ENCODE measurements around the gene WNT2. TPM values are rescaled to one million over a fixed set of nuclear protein-coding genes. Genes with fewer than 3 reads are reported as not detected.

WNT2 gene
- total RNA-seq, 1 donor: 9.9 TPM

- TF ChIP-seq CTCF (IDR thresholded peaks at IDR 0.05; ENCODE audit: insufficient read depth, low read length): no peak
- DNase-seq (ENCODE audit: low read depth): no peak
- H3K4me3 ChIP-seq (ENCODE audit: low read depth, low read length): no peak overlapping the region
Measured at GRCh38 chr7:117279203-117279602, 43.7 kb downstream of the WNT2 start.

GRCh38 chr7:117278040-117278439 lies 44.8 kb downstream of the WNT2 start:
- no peak for DNase-seq (ENCODE audit: low read depth)
- TF ChIP-seq CTCF (IDR thresholded peaks at IDR 0.05; ENCODE audit: insufficient read depth, low read length): no peak
- no peak overlapping the region for H3K4me3 ChIP-seq (ENCODE audit: low read depth, low read length)

GRCh38 chr7:117277576-117277975 lies 45.3 kb downstream of the WNT2 start:
- DNase-seq (ENCODE audit: low read depth): no peak
- H3K4me3 ChIP-seq (ENCODE audit: low read depth, low read length): no peak overlapping the region
- no peak for TF ChIP-seq CTCF (IDR thresholded peaks at IDR 0.05; ENCODE audit: insufficient read depth, low read length)

GRCh38 chr7:117274951-117275350 lies 47.9 kb downstream of the WNT2 start:
- peak; percentile 25 for DNase-seq (ENCODE audit: low read depth)
- no peak overlapping the region for H3K4me3 ChIP-seq (ENCODE audit: low read depth, low read length)
- TF ChIP-seq CTCF (IDR thresholded peaks at IDR 0.05; ENCODE audit: insufficient read depth, low read length): no peak

GRCh38 chr7:117273814-117274225 lies 49.0 kb downstream of the WNT2 start:
- TF ChIP-seq CTCF (IDR thresholded peaks at IDR 0.05; ENCODE audit: insufficient read depth, low read length): no peak
- DNase-seq (ENCODE audit: low read depth): no peak
- H3K4me3 ChIP-seq (ENCODE audit: low read depth, low read length): no peak overlapping the region

- DNase-seq (ENCODE audit: low read depth): no peak
- TF ChIP-seq CTCF (IDR thresholded peaks at IDR 0.05; ENCODE audit: insufficient read depth, low read length): no peak
- H3K4me3 ChIP-seq (ENCODE audit: low read depth, low read length): no peak overlapping the region
Measured at GRCh38 chr7:117273325-117273724, 49.5 kb downstream of the WNT2 start.

GRCh38 chr7:117272017-117272759 lies 50.7 kb downstream of the WNT2 start:
- H3K4me3 ChIP-seq (ENCODE audit: low read depth, low read length): no peak overlapping the region
- TF ChIP-seq CTCF (IDR thresholded peaks at IDR 0.05; ENCODE audit: insufficient read depth, low read length): no peak
- DNase-seq (ENCODE audit: low read depth): no peak
